Prostate gland (tissue), 2 donors: ENCODE results near the gene GSTM2. TPM values are rescaled to one million over a fixed set of nuclear protein-coding genes. Genes with fewer than 3 reads are reported as not detected.
"Not testable (repeated sequence)": the region's sequence is repeated elsewhere in the genome, so short reads cannot be mapped to it uniquely, and the experiment has no call there.

Source experiments
- DNase-seq: peaks from one replicate; pipeline ENCODE4 v3.0.0-alpha.2; 2019; ENCODE audit warnings: low spot score
- H3K27ac ChIP-seq, 2 donors: fragments of 200-600 bp; sonication (generic); 2 replicates each; pipeline ENCODE4 v1.5.1; 2017 to 2019
- H3K27me3 ChIP-seq: fragments of 200-600 bp; sonication (generic); replicated peaks from 2 replicates; pipeline ENCODE4 v1.5.1; 2019; ENCODE audit not compliant: insufficient read depth
- H3K36me3 ChIP-seq, 2 donors: fragments of 200-600 bp; sonication (generic); 1 replicate in 1 of 2; 2 replicates in 1 of 2; pipeline versions ENCODE4 v1.5.1 to v1.8.1; 2017 to 2019
- H3K4me1 ChIP-seq: fragments of 200-600 bp; sonication (generic); replicated peaks from 2 replicates; pipeline ENCODE4 v1.5.1; 2019
- H3K4me3 ChIP-seq, 2 donors: fragments of 200-600 bp; sonication (generic); 2 replicates each; pipeline ENCODE4 v1.5.1; 2017 to 2019
- H3K9me3 ChIP-seq: fragments of 200-600 bp; sonication (generic); 2 replicates; pipeline ENCODE4 v1.5.1; 2017
- CTCF ChIP-seq, 4 experiments: fragments of 200-600 bp in 2 of 4; fragments of 450-650 bp in 2 of 4; sonication (generic) in 2 of 4; IDR thresholded peaks; 1 replicate in 3 of 4; 2 replicates in 1 of 4; pipeline ENCODE4 v1.5.1; 2016 to 2019; ENCODE audit warnings: antibody characterized with exemption in 4 of 4, mild to moderate bottlenecking in 2 of 4, moderate library complexity in 2 of 4
- POLR2A ChIP-seq: fragments of 450-650 bp; IDR thresholded peaks from one replicate; pipeline ENCODE4 v1.6.1; 2016; ENCODE audit warnings: antibody characterized with exemption, mild to moderate bottlenecking
- POLR2AphosphoS5 ChIP-seq: sonication (generic); formaldehyde crosslinking; IDR thresholded peaks from one replicate; pipeline ENCODE4 v1.6.1; 2017; ENCODE audit warnings: antibody characterized with exemption
- WGBS: methylation state at CpG from one replicate; pipeline ENCODE4 v1.1.5; 2018; 5-methylcytosine and 5-hydroxymethylcytosine counted together
- intact Hi-C: fragments of 100-400 bp; cut with DNase I; formaldehyde crosslinking; loops from one replicate; pipeline ENCODE4 v1.14.2; 2022
- total RNA-seq, 2 donors: library from RNA; depleted of rRNA; stranded (reverse); fragments of >200 nt; gene quantifications; one replicate each; pipeline ENCODE4 v1.1.0, GENCODE V29; 2016

Gene GSTM2
- total RNA-seq, 2 donors from 2014 or later = 47.5 to 79.5 TPM

DNA sequence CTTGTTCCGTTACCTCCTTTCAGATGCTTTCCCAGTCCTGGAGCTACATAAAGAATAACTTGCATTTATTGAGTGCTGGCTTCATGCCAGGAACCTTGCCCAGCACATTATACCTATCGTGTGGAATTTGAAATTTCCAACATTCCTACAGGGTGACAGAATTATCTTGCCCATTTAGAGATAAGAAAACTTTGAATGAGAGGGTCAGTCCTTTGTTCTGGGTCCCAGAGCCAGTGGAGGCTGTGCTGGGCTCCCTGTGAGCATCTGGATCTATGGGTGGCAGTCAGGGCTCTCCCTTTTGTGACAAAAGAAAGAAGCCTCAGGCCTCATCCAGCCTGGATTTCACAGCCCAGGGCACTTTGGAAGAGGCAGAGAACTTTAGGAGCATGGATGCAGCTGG lies 8.7 kb upstream of the GSTM2 start:
- H3K4me3 ChIP-seq = no peak overlapping the region
- H3K9me3 ChIP-seq = no peaks in the 10 kb centered on the region
- H3K27me3 ChIP-seq = no peaks in the 10 kb centered on the region
- TF ChIP-seq POLR2A (no peak), POLR2AphosphoS5 (no peak), CTCF (IDR thresholded peaks at IDR 0.05) (no peak)
- intact Hi-C loops = no loop called here
- no peak for DNase-seq
- no peak overlapping the region for H3K27ac ChIP-seq
- 46% methylated on average over 2 of the region's 2 CpGs for WGBS
- H3K4me1 ChIP-seq = no peaks in the 10 kb centered on the region
- H3K36me3 ChIP-seq = peaks cover 0 to 4% of the 10 kb centered on the region in 2 donors

GRCh38 chr1:109659997-109660690 lies 7.7 kb upstream of the GSTM2 start:
- Histone ChIP-seq H3K27ac (no peak overlapping the region), H3K27me3 (no peaks in the 10 kb centered on the region), H3K9me3 (no peaks in the 10 kb centered on the region), H3K4me1 (no peaks in the 10 kb centered on the region), H3K4me3 (no peak overlapping the region), H3K36me3 (peaks cover 0 to 4% of the 10 kb centered on the region in 2 donors)
- 63% methylated on average over 5 of the region's 5 CpGs for WGBS
- no peak for DNase-seq
- intact Hi-C loops = no loop called here
- TF ChIP-seq CTCF (IDR thresholded peaks at IDR 0.05) = no peak
- no peak for TF ChIP-seq POLR2A
- no peak for TF ChIP-seq POLR2AphosphoS5

DNA sequence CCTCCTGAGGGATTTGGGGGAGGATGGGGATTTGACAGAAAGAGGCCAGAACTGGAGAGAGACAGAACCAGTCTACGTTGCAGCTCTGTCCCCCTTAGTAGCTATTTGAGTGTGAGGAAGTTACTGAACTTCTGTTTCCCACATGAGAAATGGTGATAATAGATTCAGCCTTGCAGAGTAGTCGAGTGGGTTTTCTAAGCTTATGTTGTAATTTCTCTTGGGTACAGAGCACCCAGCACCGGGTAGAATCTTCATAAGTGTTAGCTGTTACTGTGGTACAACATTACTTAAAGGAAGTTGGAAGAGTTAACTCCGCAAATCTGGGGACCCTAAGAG lies 7.2 kb upstream of the GSTM2 start:
- intact Hi-C loops, H3K36me3 ChIP-seq, H3K4me3 ChIP-seq, H3K4me1 ChIP-seq, H3K9me3 ChIP-seq, H3K27ac ChIP-seq, H3K27me3 ChIP-seq, DNase-seq: not testable (repeated sequence)
- 54% methylated on average over 4 of the region's 4 CpGs for WGBS

GRCh38 chr1:109661391-109661790 lies 6.5 kb upstream of the GSTM2 start:
- Histone ChIP-seq H3K36me3 (peaks cover 0 to 4% of the 10 kb centered on the region in 2 donors), H3K9me3 (no peaks in the 10 kb centered on the region), H3K27ac (no peak overlapping the region), H3K27me3 (no peaks in the 10 kb centered on the region), H3K4me3 (no peak overlapping the region), H3K4me1 (no peaks in the 10 kb centered on the region)
- intact Hi-C loops = no loop called here
- WGBS = 77% methylated on average over 2 of the region's 2 CpGs
- no peak for DNase-seq
- no peak for TF ChIP-seq POLR2AphosphoS5
- TF ChIP-seq POLR2A = no peak
- TF ChIP-seq CTCF (IDR thresholded peaks at IDR 0.05) = no peak

DNA sequence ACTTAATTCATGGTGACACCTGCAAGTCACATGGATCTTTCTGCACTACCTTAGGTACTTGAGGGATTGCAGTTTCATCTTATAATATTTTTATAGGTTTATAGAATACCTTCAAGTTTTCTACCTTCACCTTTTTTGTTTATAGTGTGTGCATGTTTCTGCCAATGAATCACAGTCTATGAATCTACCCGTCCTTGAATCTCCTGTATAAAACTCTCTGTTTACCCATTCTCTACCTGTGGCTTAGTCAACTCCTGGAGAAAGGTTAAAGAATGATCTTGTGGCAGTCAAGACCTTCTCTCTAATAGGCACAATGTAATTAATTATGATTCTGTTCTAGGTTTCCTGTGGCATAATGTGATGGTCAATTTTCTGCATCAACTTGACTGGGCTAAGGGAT lies 3.2 kb upstream of the GSTM2 start:
- Histone ChIP-seq H3K27me3 (no peaks in the 10 kb centered on the region), H3K4me1 (no peaks in the 10 kb centered on the region), H3K9me3 (no peaks in the 10 kb centered on the region), H3K27ac (no peak overlapping the region), H3K4me3 (no peak overlapping the region), H3K36me3 (peaks cover 0 to 4% of the 10 kb centered on the region in 2 donors)
- DNase-seq = no peak
- no peak for TF ChIP-seq POLR2AphosphoS5
- no peak for TF ChIP-seq CTCF (IDR thresholded peaks at IDR 0.05)
- no peak for TF ChIP-seq POLR2A
- 27% methylated on average over 1 of the region's 1 CpG for WGBS
- intact Hi-C loops = loop anchor here (5.0 kb wide), 1 partner anchor 108 kb away; no protein-coding TSS in a partner anchor
